Smooth muscle cell (in vitro differentiated cells): Measurements from ENCODE around the gene G6PD. TPM values are rescaled to one million over a fixed set of nuclear protein-coding genes. Genes with fewer than 3 reads are reported as not detected.

Source experiments
- DNase-seq: peaks from one replicate; lab custom pipeline; 2025; ENCODE audit not compliant: unreplicated experiment; lab: John Stamatoyannopoulos, UW
- H2AFZ ChIP-seq: fragments of 200-600 bp; sonication (generic); 2 replicates; pipeline ENCODE4 v1.6.0; 2016; ENCODE audit warnings: antibody characterized with exemption, low read depth, mild to moderate bottlenecking
- H3F3A ChIP-seq: fragments of 200-600 bp; sonication (generic); 2 replicates; pipeline ENCODE4 v1.6.0; 2017; ENCODE audit warnings: antibody characterized with exemption, low read depth
- H3K27ac ChIP-seq: fragments of 200-600 bp; sonication (generic); 2 replicates; pipeline ENCODE4 v1.5.1; 2016; ENCODE audit warnings: low read depth, mild to moderate bottlenecking
- H3K27me3 ChIP-seq: fragments of 200-600 bp; sonication (generic); 2 replicates; pipeline ENCODE4 v1.6.1; 2016; ENCODE audit warnings: low read depth, mild to moderate bottlenecking
- H3K36me3 ChIP-seq: fragments of 200-600 bp; sonication (generic); 2 replicates; pipeline ENCODE4 v1.5.1; 2016; ENCODE audit warnings: low read depth
- H3K4me1 ChIP-seq: fragments of 200-600 bp; sonication (generic); 2 replicates; pipeline ENCODE4 v1.5.1; 2016; ENCODE audit warnings: low read depth
- H3K4me2 ChIP-seq: fragments of 200-600 bp; sonication (generic); 2 replicates; pipeline ENCODE4 v1.6.0; 2016; ENCODE audit warnings: mild to moderate bottlenecking
- H3K4me3 ChIP-seq: fragments of 200-600 bp; sonication (generic); 2 replicates; pipeline ENCODE4 v1.5.1; 2016; ENCODE audit warnings: mild to moderate bottlenecking
- H3K79me2 ChIP-seq: fragments of 200-600 bp; sonication (generic); 2 replicates; pipeline ENCODE4 v1.6.0; 2016; ENCODE audit warnings: low read depth, mild to moderate bottlenecking
- H3K9ac ChIP-seq: fragments of 200-600 bp; sonication (generic); 2 replicates; pipeline ENCODE4 v1.6.0; 2016; ENCODE audit warnings: low read depth
- H3K9me3 ChIP-seq: fragments of 200-600 bp; sonication (generic); replicated peaks from 2 replicates; pipeline ENCODE4 v1.5.1; 2016; ENCODE audit warnings: low read depth
- H4K20me1 ChIP-seq: fragments of 200-600 bp; sonication (generic); 2 replicates; pipeline ENCODE4 v1.6.0; 2016; ENCODE audit warnings: low read depth
- WGBS: methylation state at CpG from one replicate; pipeline ENCODE4 v1.1.7; 2016; ENCODE audit warnings: low lambda C conversion rate; 5-methylcytosine and 5-hydroxymethylcytosine counted together
- polyA plus RNA-seq: library from polyadenylated mRNA; unstranded; fragments of >200 nt; fragmentation: Nextera tagmentation; extraction: Ambion mirVana; gene quantifications from 2 replicates; pipeline ENCODE4 v1.2.1, GENCODE V29; 2016
- total RNA-seq: library from RNA; depleted of rRNA; stranded (reverse); fragments of >200 nt; gene quantifications from 2 replicates; pipeline ENCODE4 v1.2.3, GENCODE V29; 2014
- TF ChIP-seq, protein P1 (sequence below): fragments of 200-600 bp; sonication (generic); IDR thresholded peaks from 2 replicates; pipeline ENCODE4 v1.5.1; 2017; ENCODE audit warnings: borderline replicate concordance, mild to moderate bottlenecking, antibody characterized with exemption; ENCODE audit not compliant: insufficient read depth, poor library complexity, severe bottlenecking

G6PD gene
- total and polyA plus RNA-seq, 2 experiments from 2014 or later: 12.9 to 32.9 TPM

- Histone ChIP-seq H3K4me1 (no peaks in the 10 kb centered on the region), H3F3A (peaks cover 2% of the 10 kb centered on the region), H2AFZ (no peak overlapping the region), H3K27me3 (no peaks in the 10 kb centered on the region), H3K9me3 (no peaks in the 10 kb centered on the region), H3K79me2 (no peaks in the 10 kb centered on the region), H3K27ac (no peak overlapping the region), H3K9ac (no peak overlapping the region), H3K4me3 (no peak overlapping the region), H4K20me1 (no peaks in the 10 kb centered on the region), H3K4me2 (no peak overlapping the region), H3K36me3 (no peaks in the 10 kb centered on the region)
- no peak for DNase-seq
- TF ChIP-seq, protein P1, sequence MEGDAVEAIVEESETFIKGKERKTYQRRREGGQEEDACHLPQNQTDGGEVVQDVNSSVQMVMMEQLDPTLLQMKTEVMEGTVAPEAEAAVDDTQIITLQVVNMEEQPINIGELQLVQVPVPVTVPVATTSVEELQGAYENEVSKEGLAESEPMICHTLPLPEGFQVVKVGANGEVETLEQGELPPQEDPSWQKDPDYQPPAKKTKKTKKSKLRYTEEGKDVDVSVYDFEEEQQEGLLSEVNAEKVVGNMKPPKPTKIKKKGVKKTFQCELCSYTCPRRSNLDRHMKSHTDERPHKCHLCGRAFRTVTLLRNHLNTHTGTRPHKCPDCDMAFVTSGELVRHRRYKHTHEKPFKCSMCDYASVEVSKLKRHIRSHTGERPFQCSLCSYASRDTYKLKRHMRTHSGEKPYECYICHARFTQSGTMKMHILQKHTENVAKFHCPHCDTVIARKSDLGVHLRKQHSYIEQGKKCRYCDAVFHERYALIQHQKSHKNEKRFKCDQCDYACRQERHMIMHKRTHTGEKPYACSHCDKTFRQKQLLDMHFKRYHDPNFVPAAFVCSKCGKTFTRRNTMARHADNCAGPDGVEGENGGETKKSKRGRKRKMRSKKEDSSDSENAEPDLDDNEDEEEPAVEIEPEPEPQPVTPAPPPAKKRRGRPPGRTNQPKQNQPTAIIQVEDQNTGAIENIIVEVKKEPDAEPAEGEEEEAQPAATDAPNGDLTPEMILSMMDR: no peak
- 88% methylated on average over 11 of the region's 13 CpGs for WGBS
Measured at GRCh38 chrX:154508384-154508745, 38.3 kb downstream of the G6PD start.

DNA sequence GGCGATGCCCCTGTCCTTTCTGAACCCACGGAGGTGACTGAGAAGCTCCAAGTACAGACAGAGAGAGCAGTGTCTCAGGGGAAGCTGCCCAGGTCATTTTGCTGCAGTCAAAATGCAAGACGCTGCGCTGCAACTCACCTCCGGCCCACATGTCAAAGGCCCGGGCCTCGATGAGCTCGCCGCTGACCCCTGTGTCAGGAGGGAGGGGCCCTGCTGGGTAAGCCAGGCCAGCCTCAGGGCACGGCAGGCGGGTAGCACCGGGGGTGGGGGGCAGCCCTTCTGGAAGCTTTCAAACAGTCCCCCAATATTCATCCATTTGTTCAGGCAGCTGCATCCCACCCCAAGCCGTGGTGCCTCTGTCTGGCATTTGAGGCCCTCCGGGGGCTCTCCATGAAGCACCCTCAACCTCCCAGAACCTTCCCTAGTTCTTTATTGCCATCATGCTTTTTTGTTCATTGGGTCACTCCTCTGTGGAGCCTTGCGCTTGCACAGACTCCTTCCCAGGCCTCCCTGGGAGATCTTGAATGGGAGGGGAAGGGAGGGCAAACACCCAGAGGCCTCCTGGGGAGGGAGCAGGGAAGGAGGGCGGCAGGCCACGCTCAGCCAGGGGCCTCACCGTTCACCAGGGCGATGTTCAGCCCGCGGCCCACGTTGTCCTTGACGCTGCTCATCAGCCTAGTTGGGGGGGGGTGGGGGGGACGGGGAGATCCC, 38.8 kb downstream of the G6PD start:
- TF ChIP-seq, protein P1: no peak
- WGBS: 93% methylated on average over 23 of the region's 24 CpGs
- no peaks in the 10 kb centered on the region for H3K79me2 ChIP-seq
- no peak for DNase-seq
- H3K4me1 ChIP-seq: no peaks in the 10 kb centered on the region
- H3K4me2 ChIP-seq: no peak overlapping the region
- H3K9me3 ChIP-seq: no peaks in the 10 kb centered on the region
- H4K20me1 ChIP-seq: no peaks in the 10 kb centered on the region
- no peak overlapping the region for H2AFZ ChIP-seq
- H3K9ac ChIP-seq: no peak overlapping the region
- no peaks in the 10 kb centered on the region for H3K36me3 ChIP-seq
- no peaks in the 10 kb centered on the region for H3K27me3 ChIP-seq
- peaks cover 2% of the 10 kb centered on the region for H3F3A ChIP-seq
- no peak overlapping the region for H3K27ac ChIP-seq
- no peak overlapping the region for H3K4me3 ChIP-seq

- Histone ChIP-seq H2AFZ (no peak overlapping the region), H3K9me3 (no peaks in the 10 kb centered on the region), H3K4me2 (no peak overlapping the region), H3K27ac (peak overlapping the region; percentile 82), H3F3A (peaks cover 2% of the 10 kb centered on the region), H4K20me1 (no peaks in the 10 kb centered on the region), H3K9ac (no peak overlapping the region), H3K79me2 (no peaks in the 10 kb centered on the region), H3K27me3 (no peaks in the 10 kb centered on the region), H3K4me1 (no peaks in the 10 kb centered on the region), H3K36me3 (no peaks in the 10 kb centered on the region), H3K4me3 (no peak overlapping the region)
- DNase-seq: no peak
- TF ChIP-seq, protein P1: no peak
- 86% methylated on average over 31 of the region's 37 CpGs for WGBS
Measured at GRCh38 chrX:154506483-154507332, 39.9 kb downstream of the G6PD start.
